Endothelial cell (in vitro differentiated cells): Measurements from ENCODE around the gene CEBPA. TPM values are rescaled to one million over a fixed set of nuclear protein-coding genes. Genes with fewer than 3 reads are reported as not detected.

Source experiments
- DNase-seq: peaks from one replicate; pipeline ENCODE4 v3.0.0; 2021; ENCODE audit warnings: low spot score
- H3K27ac Mint-ChIP-seq: one replicate; pipeline ENCODE4 v1.8.0; 2021; ENCODE audit warnings: mixed read lengths, inconsistent platforms; ENCODE audit not compliant: unreplicated experiment
- H3K27me3 Mint-ChIP-seq: one replicate; pipeline ENCODE4 v1.8.0; 2021; ENCODE audit warnings: mild to moderate bottlenecking, moderate library complexity, mixed read lengths, inconsistent platforms; ENCODE audit not compliant: unreplicated experiment
- H3K36me3 Mint-ChIP-seq: one replicate; pipeline ENCODE4 v1.8.0; 2021; ENCODE audit warnings: mild to moderate bottlenecking, low read depth, mixed read lengths, inconsistent platforms; ENCODE audit not compliant: unreplicated experiment
- H3K4me1 Mint-ChIP-seq: one replicate; pipeline ENCODE4 v1.8.0; 2021; ENCODE audit warnings: mild to moderate bottlenecking, mixed read lengths, inconsistent platforms; ENCODE audit not compliant: unreplicated experiment
- H3K4me3 Mint-ChIP-seq: one replicate; pipeline ENCODE4 v1.8.0; 2021; ENCODE audit warnings: mild to moderate bottlenecking, mixed read lengths, inconsistent platforms; ENCODE audit not compliant: unreplicated experiment
- H3K9me3 Mint-ChIP-seq: one replicate; pipeline ENCODE4 v1.8.0; 2021; ENCODE audit warnings: mixed read lengths, inconsistent platforms; ENCODE audit not compliant: unreplicated experiment
- CTCF ChIP-seq: fragments of 200-600 bp; sonication (generic); IDR thresholded peaks from one replicate; pipeline ENCODE4 v1.5.0; 2021; ENCODE audit warnings: antibody characterized with exemption; ENCODE audit not compliant: unreplicated experiment
- total RNA-seq: library from RNA; stranded (reverse); fragmentation: NEBNext Ultra II Directional; extraction: Animal tissue kit (Norgen Biotek cat#: 25700); gene quantifications from one replicate; pipeline ENCODE4 v1.2.1, GENCODE V29; 2021; ENCODE audit not compliant: unreplicated experiment

CEBPA gene
- total RNA-seq, 1 donor from 2014 or later: 0.59 TPM

- no peak for TF ChIP-seq CTCF
- Mint-ChIP-seq H3K27me3 (peaks cover 16% of the 10 kb centered on the region), H3K36me3 (no peaks in the 10 kb centered on the region), H3K27ac (no peak overlapping the region), H3K4me1 (no peaks in the 10 kb centered on the region), H3K4me3 (no peak overlapping the region), H3K9me3 (no peaks in the 10 kb centered on the region)
- no peak for DNase-seq
These were observed 2.7 kb upstream of the CEBPA start for GRCh38 chr19:33304760-33305647.

- Mint-ChIP-seq H3K27me3 (peaks cover 16% of the 10 kb centered on the region), H3K36me3 (no peaks in the 10 kb centered on the region), H3K9me3 (no peaks in the 10 kb centered on the region), H3K4me3 (peak overlapping the region; percentile 60), H3K27ac (no peak overlapping the region), H3K4me1 (no peaks in the 10 kb centered on the region)
- DNase-seq: no peak
- no peak for TF ChIP-seq CTCF
These were observed 2.0 kb upstream of the CEBPA start for GRCh38 chr19:33304371-33304759.

- peak overlapping the region; percentile 60 for H3K4me3 Mint-ChIP-seq
- H3K27ac Mint-ChIP-seq: no peak overlapping the region
- H3K4me1 Mint-ChIP-seq: no peaks in the 10 kb centered on the region
- TF ChIP-seq CTCF: no peak
- no peak for DNase-seq
- H3K27me3 Mint-ChIP-seq: peaks cover 16% of the 10 kb centered on the region
- H3K9me3 Mint-ChIP-seq: no peaks in the 10 kb centered on the region
- H3K36me3 Mint-ChIP-seq: no peaks in the 10 kb centered on the region
These were observed 1.5 kb upstream of the CEBPA start for GRCh38 chr19:33303791-33304345.

DNA sequence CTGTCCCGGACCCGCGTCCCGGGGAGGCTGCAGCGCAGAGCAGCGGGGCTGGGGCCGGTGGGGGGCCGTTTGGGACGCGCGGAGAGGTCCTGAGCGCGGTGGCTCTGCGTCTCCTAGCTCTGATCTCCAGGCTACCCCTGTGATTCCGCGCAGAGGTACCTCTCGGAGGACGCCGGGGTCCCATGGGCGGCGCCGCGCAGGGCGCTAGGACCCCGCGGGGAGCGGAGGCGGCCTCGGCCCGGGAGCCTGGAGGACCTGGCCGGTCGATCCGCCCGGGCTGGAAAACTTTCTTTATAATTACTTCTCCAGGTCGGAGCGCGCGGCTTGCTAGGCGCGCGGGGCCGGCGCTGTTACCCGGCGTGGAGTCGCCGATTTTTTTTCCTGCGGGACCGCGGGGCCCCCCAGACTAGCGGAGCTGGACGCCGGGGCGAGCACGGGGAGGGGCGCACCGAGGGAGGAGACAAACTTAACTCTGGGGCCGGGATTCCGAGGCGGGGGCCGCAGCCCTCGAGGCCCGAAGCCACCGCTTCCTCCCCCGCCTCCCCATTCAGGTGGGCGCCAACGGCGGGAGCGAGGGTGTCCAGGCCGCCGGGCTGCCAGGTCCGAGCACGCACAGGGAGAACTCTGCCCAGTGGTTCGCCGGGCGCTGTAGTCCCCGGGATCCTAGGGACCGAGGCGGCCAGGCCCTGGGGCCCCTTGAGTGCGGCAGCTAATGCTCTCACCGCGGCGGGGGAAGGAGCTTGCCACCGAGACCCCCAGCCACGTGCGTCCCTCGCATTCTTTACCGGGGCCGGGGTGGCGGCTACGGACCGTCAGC is 848 bp upstream of the CEBPA start:
- H3K36me3 Mint-ChIP-seq: no peaks in the 10 kb centered on the region
- no peaks in the 10 kb centered on the region for H3K9me3 Mint-ChIP-seq
- peaks cover 16% of the 10 kb centered on the region for H3K27me3 Mint-ChIP-seq
- H3K27ac Mint-ChIP-seq: no peak overlapping the region
- peak; percentile 71 for DNase-seq
- peak overlapping the region; percentile 37 for H3K4me3 Mint-ChIP-seq
- no peaks in the 10 kb centered on the region for H3K4me1 Mint-ChIP-seq
- TF ChIP-seq CTCF: no peak
